Brain microvascular endothelial cell (primary cell): ENCODE measurements around the gene UBL7.
A peak's percentile ranks its signal among the peaks of the same experiment; 100 is the strongest.

ENCODE experiments used
- DNase-seq: peaks from one replicate; pipeline ENCODE4 v3.0.0-alpha.2; 2020
- H3K27ac ChIP-seq: fragments of 250-450 bp; sonication (Bioruptor Pico); 2 replicates; pipeline ENCODE4 v1.5.1; 2020; ENCODE audit warnings: mild to moderate bottlenecking, moderate library complexity
- H3K27me3 ChIP-seq: fragments of 250-450 bp; sonication (Bioruptor Pico); replicated peaks from 2 replicates; pipeline ENCODE4 v1.5.1; 2020; ENCODE audit warnings: mild to moderate bottlenecking
- H3K36me3 ChIP-seq: fragments of 250-450 bp; sonication (Bioruptor Pico); replicated peaks from 2 replicates; pipeline ENCODE4 v1.5.1; 2020; ENCODE audit warnings: mild to moderate bottlenecking
- H3K4me3 ChIP-seq: 2 replicates; pipeline ENCODE4 v1.5.1; 2011; ENCODE audit warnings: low read depth, mild to moderate bottlenecking, control low read depth, low read length, moderate library complexity
- CTCF ChIP-seq: IDR thresholded peaks from 2 replicates; pipeline ENCODE4 v1.5.1; 2011; ENCODE audit warnings: low read depth, mild to moderate bottlenecking, moderate library complexity, low read length, control low read depth, inconsistent platforms; ENCODE audit errors: missing control alignments
- in situ Hi-C: cut with HindIII; loops from 2 replicates; pipeline ENCODE4 v1.10.0; 2017; ENCODE audit warnings: low sequenced_read_pairs, low pct_ligation_motif_present

The UBL7 gene

DNA sequence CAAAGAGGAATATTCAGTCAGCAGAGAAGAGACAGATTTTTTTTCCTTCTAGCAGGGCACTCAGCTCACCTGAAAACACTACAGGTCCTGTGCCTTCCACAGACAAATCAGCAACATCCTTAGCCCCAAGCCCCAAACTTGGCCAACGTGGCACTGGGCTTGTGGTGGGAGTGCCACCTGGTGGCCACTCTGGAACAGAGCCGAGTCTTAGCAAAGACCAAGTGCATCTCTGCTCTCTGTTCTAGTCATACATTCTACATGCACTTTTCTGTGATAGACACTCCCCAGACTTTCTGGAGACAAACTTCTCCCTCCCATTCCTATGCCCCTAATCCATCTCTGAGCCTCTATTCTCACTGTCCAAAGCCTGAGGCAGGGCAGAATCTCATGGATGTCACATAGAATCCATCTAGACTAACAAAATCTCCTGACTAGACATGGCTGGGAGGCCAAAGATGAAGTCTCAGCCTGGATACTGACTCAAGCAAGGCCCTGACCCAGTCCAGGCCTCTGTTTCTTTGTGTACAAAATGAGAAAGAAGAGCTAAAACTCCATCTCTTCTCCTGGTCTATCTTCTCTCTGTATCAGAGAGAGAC is 22.1 kb downstream of the UBL7 start:
- peak; percentile 98 for TF ChIP-seq CTCF
- in situ Hi-C loops: no loop called here
- peak; percentile 53 for DNase-seq
- H3K36me3 ChIP-seq: no peaks in the 10 kb centered on the region
- no peak overlapping the region for H3K4me3 ChIP-seq
- no peak overlapping the region for H3K27ac ChIP-seq
- no peaks in the 10 kb centered on the region for H3K27me3 ChIP-seq

- Histone ChIP-seq H3K36me3 (no peaks in the 10 kb centered on the region), H3K27me3 (no peaks in the 10 kb centered on the region), H3K4me3 (no peak overlapping the region), H3K27ac (no peak overlapping the region)
- in situ Hi-C loops: no loop called here
- DNase-seq: no peak
- TF ChIP-seq CTCF: no peak
Measured at GRCh38 chr15:74438206-74438605, 22.8 kb downstream of the UBL7 start.

- Histone ChIP-seq H3K4me3 (peak overlapping the region; percentile 94), H3K27me3 (no peaks in the 10 kb centered on the region), H3K36me3 (no peaks in the 10 kb centered on the region), H3K27ac (no peak overlapping the region)
- TF ChIP-seq CTCF: no peak
- in situ Hi-C loops: no loop called here
- no peak for DNase-seq
Measured at GRCh38 chr15:74434263-74435136, 26.5 kb downstream of the UBL7 start.

DNA sequence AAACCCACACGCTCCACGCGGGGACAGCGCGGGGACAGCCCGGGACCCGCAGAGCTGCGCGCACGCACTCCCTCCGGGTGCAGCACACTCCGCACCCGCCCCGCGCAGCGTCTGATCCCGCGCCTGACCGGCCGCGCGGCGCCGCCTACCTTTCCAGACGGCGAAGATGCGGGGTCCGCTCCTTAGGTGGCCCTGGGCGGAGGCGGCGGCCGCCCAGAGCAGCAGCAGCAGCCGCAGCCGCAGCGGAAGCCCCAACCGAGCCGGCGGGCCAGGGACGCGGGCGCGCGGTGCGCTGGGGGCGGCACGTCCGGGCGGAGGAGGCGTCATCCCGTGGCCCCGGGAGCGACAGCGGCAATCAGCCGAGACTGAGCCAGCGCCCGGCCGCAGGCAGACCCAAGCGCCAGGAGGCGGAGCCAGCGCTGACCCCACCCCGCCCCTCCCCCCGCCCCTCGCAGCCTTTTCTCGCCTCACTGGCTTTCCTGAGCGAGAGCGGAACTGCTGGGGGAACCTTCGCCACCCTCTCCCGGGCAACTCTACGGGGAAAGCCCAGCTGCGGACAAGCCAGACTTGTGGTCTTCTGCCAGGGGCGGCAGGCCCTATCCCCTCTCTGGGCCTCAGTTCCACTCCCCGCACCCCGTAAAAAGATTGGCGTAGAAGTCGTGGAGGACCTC is 27.2 kb downstream of the UBL7 start, which contains the start of gene SEMA7A:
Gene SEMA7A (minus strand): TSS at position 367 of the 671 bp plus-strand sequence. CDS start 40 bp downstream, at position 327.
- H3K4me3 ChIP-seq: peak within 1 kb of the TSS; percentile 94
- no peaks in the 10 kb centered on the region for H3K27me3 ChIP-seq
- no peaks in the 10 kb centered on the region for H3K36me3 ChIP-seq
- no peak for TF ChIP-seq CTCF
- in situ Hi-C loops: no loop called here
- peak within 1 kb of the TSS; percentile 0 for H3K27ac ChIP-seq
- DNase-seq: peak; percentile 50

- TF ChIP-seq CTCF: no peak
- in situ Hi-C loops: no loop called here
- DNase-seq: no peak
- Histone ChIP-seq H3K4me3 (peak overlapping the region; percentile 94), H3K36me3 (no peaks in the 10 kb centered on the region), H3K27ac (no peak overlapping the region), H3K27me3 (no peaks in the 10 kb centered on the region)
Measured at GRCh38 chr15:74432968-74433591, 27.9 kb downstream of the UBL7 start.
